ENCODE results near the gene GHITM. TPM values are rescaled to one million over a fixed set of nuclear protein-coding genes. Genes with fewer than 3 reads are reported as not detected.

Gene GHITM
- total and polyA plus RNA-seq, 2 of the 13 experiments (the other 11 are each of a cell fraction or from before 2014, with no cell fraction given) = 163 to 212 TPM

DNA sequence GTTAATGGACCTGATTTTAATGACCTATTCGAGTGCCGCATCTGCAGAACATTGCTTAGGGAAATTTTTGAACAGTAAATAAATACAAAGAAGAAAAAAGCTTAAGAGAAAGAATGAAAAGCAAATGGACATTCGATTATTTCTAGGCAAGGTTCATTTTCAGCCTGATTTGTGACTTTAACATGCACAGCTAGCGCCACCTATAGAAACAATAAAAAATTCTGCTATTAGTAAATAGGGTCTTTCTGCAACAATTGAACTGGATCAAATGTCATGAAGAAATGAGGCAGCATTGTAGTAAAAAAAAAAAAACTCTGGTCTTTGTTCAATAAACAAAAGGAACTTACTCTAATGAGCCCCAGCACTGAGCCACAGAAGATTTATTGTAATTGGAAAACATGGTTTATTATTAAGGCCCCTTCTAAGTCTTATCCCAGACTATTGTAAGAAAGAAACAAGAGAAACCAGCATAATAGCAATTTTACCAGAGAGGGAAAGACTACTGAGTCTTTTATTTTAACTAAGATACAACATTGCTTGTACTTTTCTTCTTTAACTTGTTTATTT, 41.4 kb upstream of the GHITM start:
- Histone ChIP-seq H3K4me1 (ENCODE audit: insufficient read depth, low read length) (no peaks in the 10 kb centered on the region), H3K9ac (ENCODE audit: insufficient read depth, low read depth, low read length) (no peak overlapping the region), H2AFZ (ENCODE audit: low read length) (no peak overlapping the region), H3K4me2 (ENCODE audit: low read depth, low read length) (no peak overlapping the region), H3K27me3 (ENCODE audit: control insufficient read depth in 1 of 2, insufficient read depth in 2 of 2, low read length in 2 of 2) (no peaks in the 10 kb centered on the region), H3K79me2 (ENCODE audit: insufficient read depth, low read length) (no peaks in the 10 kb centered on the region), H4K20me1 (ENCODE audit: insufficient read depth, low read length) (no peaks in the 10 kb centered on the region), H3K9me3 (ENCODE audit: low read length) (no peaks in the 10 kb centered on the region), H3K36me3 (replicated peaks in 1 of 2; ENCODE audit: control insufficient read depth in 1 of 2, insufficient read depth in 2 of 2, low read length in 2 of 2) (no peaks in the 10 kb centered on the region), H3K4me3 (replicated peaks in 1 of 3; ENCODE audit: insufficient read depth in 1 of 3, low read depth in 2 of 3, low read length in 3 of 3) (no peak overlapping the region), H3K27ac (ENCODE audit: extremely low read length, insufficient read depth, low read length) (no peak overlapping the region)
- WGBS (ENCODE audit: low lambda C conversion rate) = 2% methylated on average over 4 of the region's 4 CpGs
- ATAC-seq (no peak), FAIRE-seq (no peak), DNase-seq (ENCODE audit: low spot score) (no peak)
- intact Hi-C loops (cut with micrococcal nuclease; ENCODE audit: unreplicated experiment) (no loop called here), in situ Hi-C loops (cut with HindIII; ENCODE audit: extremely low pct_ligation_motif_present, low pct_unique_long_range_greater_than_20kb) (no loop called here)
- no TSS peak for BruUV-seq (replicated peaks)
- POLR2A ChIA-PET = no interaction called here
- CTCF ChIA-PET (ENCODE audit: low intra/inter-chr PET ratio, low total read pairs) = no interaction called here
- TF ChIP-seq GABPB1 (CRISPR knock-in tag; IDR thresholded peaks at IDR 0.05) = no peak
- TF ChIP-seq ZNF709 (CRISPR knock-in tag; IDR thresholded peaks at IDR 0.05) = no peak
- TF ChIP-seq SRSF4 (IDR thresholded peaks at IDR 0.05; ENCODE audit: low read depth, low read length, poor library complexity, severe bottlenecking) = no peak
- TF ChIP-seq NR3C1 (CRISPR knock-in tag; IDR thresholded peaks at IDR 0.05) = no peak
- TF ChIP-seq, protein P1, sequence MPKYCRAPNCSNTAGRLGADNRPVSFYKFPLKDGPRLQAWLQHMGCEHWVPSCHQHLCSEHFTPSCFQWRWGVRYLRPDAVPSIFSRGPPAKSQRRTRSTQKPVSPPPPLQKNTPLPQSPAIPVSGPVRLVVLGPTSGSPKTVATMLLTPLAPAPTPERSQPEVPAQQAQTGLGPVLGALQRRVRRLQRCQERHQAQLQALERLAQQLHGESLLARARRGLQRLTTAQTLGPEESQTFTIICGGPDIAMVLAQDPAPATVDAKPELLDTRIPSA (CRISPR knock-in tag; IDR thresholded peaks at IDR 0.05; ENCODE audit: borderline replicate concordance) = no peak
- peak; percentile 42 for TF ChIP-seq STAG1 (CRISPR knock-in tag; IDR thresholded peaks at IDR 0.05)
- TF ChIP-seq RFX5 (IDR thresholded peaks at IDR 0.05; ENCODE audit: low read depth, low read length) = no peak
- no peak for TF ChIP-seq SCMH1 (CRISPR knock-in tag; IDR thresholded peaks at IDR 0.05; ENCODE audit: borderline replicate concordance)
- TF ChIP-seq, protein P2, sequence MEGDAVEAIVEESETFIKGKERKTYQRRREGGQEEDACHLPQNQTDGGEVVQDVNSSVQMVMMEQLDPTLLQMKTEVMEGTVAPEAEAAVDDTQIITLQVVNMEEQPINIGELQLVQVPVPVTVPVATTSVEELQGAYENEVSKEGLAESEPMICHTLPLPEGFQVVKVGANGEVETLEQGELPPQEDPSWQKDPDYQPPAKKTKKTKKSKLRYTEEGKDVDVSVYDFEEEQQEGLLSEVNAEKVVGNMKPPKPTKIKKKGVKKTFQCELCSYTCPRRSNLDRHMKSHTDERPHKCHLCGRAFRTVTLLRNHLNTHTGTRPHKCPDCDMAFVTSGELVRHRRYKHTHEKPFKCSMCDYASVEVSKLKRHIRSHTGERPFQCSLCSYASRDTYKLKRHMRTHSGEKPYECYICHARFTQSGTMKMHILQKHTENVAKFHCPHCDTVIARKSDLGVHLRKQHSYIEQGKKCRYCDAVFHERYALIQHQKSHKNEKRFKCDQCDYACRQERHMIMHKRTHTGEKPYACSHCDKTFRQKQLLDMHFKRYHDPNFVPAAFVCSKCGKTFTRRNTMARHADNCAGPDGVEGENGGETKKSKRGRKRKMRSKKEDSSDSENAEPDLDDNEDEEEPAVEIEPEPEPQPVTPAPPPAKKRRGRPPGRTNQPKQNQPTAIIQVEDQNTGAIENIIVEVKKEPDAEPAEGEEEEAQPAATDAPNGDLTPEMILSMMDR (CRISPR knock-in tag; IDR thresholded peaks at IDR 0.05) = peak; percentile 40
- TF ChIP-seq ZNF292 (CRISPR knock-in tag; IDR thresholded peaks at IDR 0.05; ENCODE audit: borderline replicate concordance, low read depth) = no peak

Measured in HepG2 (cell line).